HEK293 (cell line): Measurements from ENCODE around the gene GGNBP2.

Source experiments
- CTCF ChIA-PET: fragments of 350-600 bp; formaldehyde crosslinking; extraction: SDS; loops from one replicate; lab custom pipeline; 2021; ENCODE audit warnings: antibody characterized with exemption; lab: Yijun Ruan, JAX
- POLR2A ChIA-PET: fragments of 300-600 bp; formaldehyde crosslinking; extraction: SDS; loops from one replicate; lab custom pipeline; 2020; ENCODE audit warnings: antibody characterized with exemption, inconsistent platforms; lab: Yijun Ruan, JAX
- H3K27ac ChIP-seq: fragments of 200-500 bp; sonication (Bioruptor generic); 2 replicates; pipeline ENCODE4 v1.5.1; 2014; ENCODE audit warnings: low read depth, low read length, control low read depth, inconsistent platforms; ENCODE audit errors: extremely low read depth
- H3K36me3 ChIP-seq, 2 experiments: fragments of 200-500 bp in 1 of 2; sonication (Bioruptor generic) in 1 of 2; 1 replicate in 1 of 2; 2 replicates in 1 of 2; pipeline ENCODE4 v1.5.1; 2014 to 2017; ENCODE audit warnings: inconsistent platforms in 2 of 2, low read length in 2 of 2; ENCODE audit not compliant: control insufficient read depth in 2 of 2, insufficient read depth in 1 of 2
- H3K4me1 ChIP-seq: fragments of 200-500 bp; sonication (Bioruptor generic); 2 replicates; pipeline ENCODE4 v1.5.1; 2014; ENCODE audit warnings: mild to moderate bottlenecking, low read length, inconsistent platforms; ENCODE audit not compliant: control insufficient read depth, insufficient read depth
- H3K4me3 ChIP-seq: 2 replicates; pipeline ENCODE4 v1.5.1; 2011; ENCODE audit warnings: low read depth, mild to moderate bottlenecking, control low read depth, low read length, moderate library complexity
- H3K9me3 ChIP-seq: fragments of 200-500 bp; sonication (Bioruptor generic); 2 replicates; pipeline ENCODE4 v1.5.1; 2014; ENCODE audit warnings: low read depth, low read length, inconsistent platforms; ENCODE audit not compliant: control insufficient read depth, insufficient read depth
- CTCF ChIP-seq: fragments of 450-650 bp; formaldehyde crosslinking; IDR thresholded peaks from 2 replicates; pipeline ENCODE4 v1.5.1; 2016; ENCODE audit warnings: missing biosample characterization, missing genetic modification characterization
- GLIS1 ChIP-seq: fragments of 450-650 bp; formaldehyde crosslinking; IDR thresholded peaks from 2 replicates; pipeline ENCODE4 v1.5.1; 2016; ENCODE audit warnings: missing biosample characterization, missing genetic modification characterization
- HOXC10 ChIP-seq: sonication (generic); formaldehyde crosslinking; IDR thresholded peaks from 2 replicates; pipeline ENCODE4 v1.8.1; 2023; ENCODE audit warnings: mild to moderate bottlenecking, missing genetic modification reagents
- OVOL3 ChIP-seq: fragments of 450-650 bp; formaldehyde crosslinking; IDR thresholded peaks from 2 replicates; pipeline ENCODE4 v1.5.1; 2016; ENCODE audit warnings: missing biosample characterization, missing genetic modification characterization
- PBX3 ChIP-seq: sonication (generic); formaldehyde crosslinking; IDR thresholded peaks from 2 replicates; pipeline ENCODE4 v1.8.1; 2022; ENCODE audit warnings: mild to moderate bottlenecking, moderate library complexity, missing genetic modification reagents
- YY2 ChIP-seq: fragments of 450-650 bp; formaldehyde crosslinking; IDR thresholded peaks from 2 replicates; pipeline ENCODE4 v1.5.1; 2016; ENCODE audit warnings: missing biosample characterization, missing genetic modification characterization
- ZIC2 ChIP-seq: fragments of 450-650 bp; formaldehyde crosslinking; IDR thresholded peaks from 2 replicates; pipeline ENCODE4 v1.5.1; 2016; ENCODE audit warnings: missing biosample characterization, missing genetic modification characterization
- ZNF2 ChIP-seq: fragments of 450-650 bp; formaldehyde crosslinking; IDR thresholded peaks from 2 replicates; pipeline ENCODE4 v1.5.1; 2016; ENCODE audit warnings: missing biosample characterization, missing genetic modification characterization
- ZNF26 ChIP-seq: fragments of 450-650 bp; formaldehyde crosslinking; IDR thresholded peaks from 2 replicates; pipeline ENCODE4 v1.5.1; 2016; ENCODE audit warnings: missing biosample characterization, missing genetic modification characterization
- ZNF280D ChIP-seq: fragments of 450-650 bp; formaldehyde crosslinking; IDR thresholded peaks from 2 replicates; pipeline ENCODE4 v1.5.1; 2016; ENCODE audit warnings: missing biosample characterization, missing genetic modification characterization
- ZNF292 ChIP-seq: fragments of 450-650 bp; formaldehyde crosslinking; IDR thresholded peaks from 2 replicates; pipeline ENCODE4 v1.5.1; 2016; ENCODE audit warnings: low read depth, missing biosample characterization, missing genetic modification characterization, borderline replicate concordance
- ZNF311 ChIP-seq: fragments of 450-650 bp; formaldehyde crosslinking; IDR thresholded peaks from 2 replicates; pipeline ENCODE4 v1.5.1; 2017; ENCODE audit warnings: missing biosample characterization, missing genetic modification characterization, borderline replicate concordance
- ZNF404 ChIP-seq: fragments of 450-650 bp; formaldehyde crosslinking; IDR thresholded peaks from 2 replicates; pipeline ENCODE4 v1.5.1; 2017; ENCODE audit warnings: missing biosample characterization, missing genetic modification characterization
- ZNF416 ChIP-seq: fragments of 450-650 bp; formaldehyde crosslinking; IDR thresholded peaks from 2 replicates; pipeline ENCODE4 v1.5.1; 2016; ENCODE audit warnings: missing biosample characterization, missing genetic modification characterization
- ZNF501 ChIP-seq: fragments of 450-650 bp; formaldehyde crosslinking; IDR thresholded peaks from 2 replicates; pipeline ENCODE4 v1.5.1; 2016; ENCODE audit warnings: missing biosample characterization, missing genetic modification characterization
- ZNF654 ChIP-seq: fragments of 450-650 bp; formaldehyde crosslinking; IDR thresholded peaks from 2 replicates; pipeline ENCODE4 v1.5.1; 2016; ENCODE audit warnings: low read depth, missing biosample characterization, missing genetic modification characterization
- ZNF664 ChIP-seq: fragments of 450-650 bp; formaldehyde crosslinking; IDR thresholded peaks from 2 replicates; pipeline ENCODE4 v1.5.1; 2016; ENCODE audit warnings: missing biosample characterization, missing genetic modification characterization
- ZNF777 ChIP-seq: fragments of 450-650 bp; formaldehyde crosslinking; IDR thresholded peaks from 2 replicates; pipeline ENCODE4 v1.5.1; 2017; ENCODE audit warnings: missing biosample characterization, missing genetic modification characterization, borderline replicate concordance
- ZNF843 ChIP-seq: fragments of 450-650 bp; formaldehyde crosslinking; IDR thresholded peaks from 2 replicates; pipeline ENCODE4 v1.5.1; 2016; ENCODE audit warnings: missing biosample characterization, missing genetic modification characterization

Gene GGNBP2

GRCh38 chr17:36608794-36609497 lies 64.2 kb downstream of the GGNBP2 start:
- ChIA-PET CTCF (interaction anchor here (0.7 kb wide), 1 partner anchor 554 kb away, joined by 3 read pairs; no protein-coding TSS in a partner anchor), POLR2A (no interaction called here)
- Histone ChIP-seq H3K27ac (no peak overlapping the region), H3K4me1 (no peaks in the 10 kb centered on the region; the same call in 1 of the 2 replicates), H3K4me3 (no peak overlapping the region), H3K36me3 (peaks cover 0 to 16% of the 10 kb centered on the region in 2 experiments; a peak in 2 of 3 replicates), H3K9me3 (no peaks in the 10 kb centered on the region)
- TF ChIP-seq ZIC2 (tag by site-specific recombination): peak; percentile 49
- no peak for TF ChIP-seq ZNF843 (tag by site-specific recombination)
- no peak for TF ChIP-seq YY2 (tag by site-specific recombination)
- TF ChIP-seq HOXC10 (CRISPR knock-in tag): no peak
- TF ChIP-seq ZNF280D (tag by site-specific recombination): no peak
- no peak for TF ChIP-seq ZNF416 (tag by site-specific recombination)
- TF ChIP-seq CTCF (tag by site-specific recombination): peak; percentile 54
- no peak for TF ChIP-seq ZNF311 (tag by site-specific recombination)
- no peak for TF ChIP-seq ZNF2
- TF ChIP-seq ZNF501 (tag by site-specific recombination): no peak
- peak; percentile 23; the same call in 1 of the 2 replicates for TF ChIP-seq ZNF654 (tag by site-specific recombination)
- no peak for TF ChIP-seq PBX3
- TF ChIP-seq ZNF777 (tag by site-specific recombination): no peak
- peak; percentile 57 for TF ChIP-seq GLIS1 (tag by site-specific recombination)

- Histone ChIP-seq H3K27ac (no peak overlapping the region), H3K4me1 (no peaks in the 10 kb centered on the region; the same call in 1 of the 2 replicates), H3K4me3 (no peak overlapping the region), H3K9me3 (no peaks in the 10 kb centered on the region), H3K36me3 (peaks cover 0 to 13% of the 10 kb centered on the region in 2 experiments; a peak in 2 of 3 replicates)
- ChIA-PET CTCF (interaction anchor here (0.7 kb wide), 2 partner anchors 74 to 613 kb away, joined by 3 read pairs; no protein-coding TSS in a partner anchor), POLR2A (interaction anchor here (1.5 kb wide), 1 partner anchor 8 kb away, joined by 4 read pairs; the partner anchor contains the start of gene MRM1)
- TF ChIP-seq ZNF292 (tag by site-specific recombination): no peak
- TF ChIP-seq ZNF664 (tag by site-specific recombination): peak; percentile 47; the same call in 1 of the 2 replicates
- no peak for TF ChIP-seq OVOL3 (tag by site-specific recombination)
- TF ChIP-seq ZNF26 (tag by site-specific recombination): no peak
- TF ChIP-seq ZNF404 (tag by site-specific recombination): no peak
Observed at GRCh38 chr17:36609498-36609862, 64.8 kb downstream of the GGNBP2 start.
